ENCODE results near the gene GPR158.

GPR158 gene

DNA sequence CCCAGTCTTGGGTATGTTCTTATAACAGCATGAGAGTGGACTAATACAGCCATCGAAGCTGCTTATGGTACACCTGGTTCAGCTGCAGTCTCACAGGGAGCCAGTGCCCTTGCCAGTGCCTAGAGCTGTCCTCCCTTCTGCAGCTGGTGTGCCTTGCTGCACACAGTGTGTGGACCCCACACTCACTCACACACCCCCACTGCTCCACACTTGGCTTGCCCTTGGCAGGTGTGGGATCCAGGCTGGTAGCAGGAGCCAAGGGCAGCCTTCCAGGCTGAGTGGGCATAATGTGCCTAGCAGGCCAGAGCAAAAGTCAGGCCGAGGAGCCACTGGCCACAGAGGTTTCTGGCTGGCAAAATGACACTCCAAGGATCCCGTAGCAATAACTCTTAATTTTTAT lies 217.3 kb downstream of the GPR158 start:
- H3K4me3 ChIP-seq = no peak overlapping the region
- no peak overlapping the region for H3K27ac ChIP-seq
- no peak for DNase-seq (ENCODE audit: low spot score)
- no peak for TF ChIP-seq CTCF (IDR thresholded peaks at IDR 0.05)

- TF ChIP-seq CTCF (IDR thresholded peaks at IDR 0.05) = no peak
Observed at GRCh38 chr10:25393621-25394020, 218.8 kb downstream of the GPR158 start.

DNA sequence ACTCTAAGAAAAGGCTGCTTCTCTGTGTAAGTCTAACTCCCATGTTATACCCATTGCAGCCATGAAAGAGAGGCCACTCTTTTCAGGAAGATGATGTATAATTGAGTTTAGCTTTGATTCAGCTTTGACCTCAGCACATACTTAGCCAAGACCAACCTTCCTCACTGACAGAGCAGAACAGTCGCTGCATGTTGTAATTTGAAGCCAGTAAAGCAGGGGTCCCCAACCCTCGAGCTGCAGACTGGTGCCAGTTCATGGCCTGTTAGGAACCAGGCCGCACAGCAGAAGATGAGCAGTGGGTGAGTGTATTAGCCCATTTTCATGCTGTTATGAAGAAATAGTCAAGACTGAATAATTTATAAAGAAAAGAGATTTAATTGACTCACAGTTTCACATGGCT lies 223.9 kb downstream of the GPR158 start:
- DNase-seq (ENCODE audit: low spot score) = no peak
- TF ChIP-seq CTCF (IDR thresholded peaks at IDR 0.05) = no peak
- Histone ChIP-seq H3K4me3 (no peak overlapping the region), H3K27ac (no peak overlapping the region)

More at GRCh38 chr10:25393621-25394020, 218.8 kb downstream of the GPR158 start:
- no peak overlapping the region for H3K4me3 ChIP-seq
- DNase-seq (ENCODE audit: low spot score) = no peak
- H3K27ac ChIP-seq = no peak overlapping the region

DNA sequence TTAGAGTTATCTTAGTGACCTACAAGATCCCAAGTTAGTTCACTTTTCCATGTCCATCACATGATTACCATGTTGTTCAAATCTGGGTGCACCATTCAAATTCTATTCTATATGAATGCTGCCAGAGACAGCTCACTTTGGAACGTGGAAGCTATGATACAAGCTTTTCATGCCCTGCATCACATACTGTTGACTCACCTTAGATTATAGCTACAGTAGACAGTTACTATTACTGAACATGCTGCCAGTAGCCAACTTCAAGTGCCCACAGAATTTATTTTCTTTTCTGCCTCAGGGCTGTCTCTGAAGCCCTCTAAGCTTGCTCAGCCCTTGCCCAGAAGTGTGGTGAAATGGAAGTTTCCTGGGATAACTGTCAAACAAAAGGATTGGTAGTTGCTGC lies 231.1 kb downstream of the GPR158 start:
- no peak for DNase-seq (ENCODE audit: low spot score)
- TF ChIP-seq CTCF (IDR thresholded peaks at IDR 0.05) = no peak
- H3K27ac ChIP-seq = no peak overlapping the region
- no peak overlapping the region for H3K4me3 ChIP-seq

- no peak for TF ChIP-seq CTCF (IDR thresholded peaks at IDR 0.05)
- no peak for DNase-seq (ENCODE audit: low spot score)
- no peak overlapping the region for H3K4me3 ChIP-seq
- no peak overlapping the region for H3K27ac ChIP-seq
Observed at GRCh38 chr10:25417611-25418010, 242.8 kb downstream of the GPR158 start.

DNA sequence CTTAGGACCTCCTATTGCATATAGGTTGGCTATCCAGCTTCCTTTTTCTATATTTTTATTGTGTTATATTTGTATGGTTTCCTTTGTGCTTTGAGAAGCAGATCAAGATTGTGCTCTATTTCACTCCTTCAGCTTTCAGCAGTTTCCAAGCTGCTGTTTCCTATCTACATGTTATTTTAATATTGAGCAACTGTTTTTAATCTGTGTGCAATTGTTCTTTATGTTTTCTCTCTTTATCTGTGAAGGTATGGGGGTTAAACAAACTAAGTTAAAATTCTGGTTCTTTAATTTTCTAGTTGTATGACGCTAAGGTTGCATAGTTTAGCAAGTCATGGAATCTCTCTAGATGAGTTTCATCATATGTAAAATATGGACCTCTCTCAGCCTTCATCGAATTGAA lies 251.0 kb downstream of the GPR158 start:
- Histone ChIP-seq H3K27ac (no peak overlapping the region), H3K4me3 (no peak overlapping the region)
- no peak for DNase-seq (ENCODE audit: low spot score)
- TF ChIP-seq CTCF (IDR thresholded peaks at IDR 0.05) = no peak

GRCh38 chr10:25436431-25436830 lies 261.6 kb downstream of the GPR158 start:
- TF ChIP-seq CTCF (IDR thresholded peaks at IDR 0.05) = no peak
- Histone ChIP-seq H3K27ac (no peak overlapping the region), H3K4me3 (no peak overlapping the region)
- no peak for DNase-seq (ENCODE audit: low spot score)

All from coronary artery (tissue), 2 donors.